ENCODE measurements around the gene DGKI.
"Not testable (repeated sequence)": the region's sequence is repeated elsewhere in the genome, so short reads cannot be mapped to it uniquely, and the experiment has no call there.

The DGKI gene

DNA sequence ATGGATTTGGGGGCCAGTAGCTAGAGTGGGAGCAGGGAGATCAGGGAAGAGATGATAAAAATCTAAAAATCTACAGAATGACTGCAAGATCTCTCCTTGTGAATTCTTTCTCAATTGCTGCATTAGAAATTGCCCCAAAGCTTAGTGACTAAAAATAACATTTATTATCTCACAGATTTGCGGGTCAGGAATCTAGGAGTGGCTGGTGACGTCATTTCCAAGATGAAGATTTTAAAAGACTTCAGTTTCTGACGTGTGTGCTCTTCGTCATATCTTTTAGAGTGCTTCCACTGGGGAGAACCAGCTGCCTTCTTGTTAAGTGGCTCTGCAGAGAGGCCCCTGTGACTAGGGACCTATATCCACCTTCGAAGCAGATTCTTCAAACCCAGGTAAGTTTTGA is 112.6 kb downstream of the DGKI start:
- peak; percentile 67 for DNase-seq (ENCODE audit: low read depth)

- no peak for DNase-seq (ENCODE audit: low read depth)
Observed at GRCh38 chr7:137732168-137732567, 114.6 kb downstream of the DGKI start.

DNA sequence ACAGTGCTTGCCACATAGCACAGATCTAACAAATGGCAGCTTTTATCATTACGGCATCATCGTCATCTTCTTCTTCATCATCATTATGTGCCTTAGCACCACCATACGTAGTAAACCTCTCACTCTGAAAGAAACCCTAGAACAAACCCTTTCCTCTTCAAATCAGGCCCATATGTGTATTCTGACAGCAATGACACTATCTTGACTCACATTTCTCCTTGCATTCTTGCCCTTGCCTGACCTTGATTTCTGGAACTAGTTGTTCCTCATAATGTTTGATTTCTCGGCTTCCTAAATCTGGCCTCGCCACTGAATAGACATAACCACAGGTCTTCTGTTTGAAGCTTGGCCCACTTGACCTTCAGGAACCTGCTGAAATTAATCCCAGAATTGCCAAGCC is 115.3 kb downstream of the DGKI start:
- DNase-seq (ENCODE audit: low read depth), result peak; percentile 67

DNA sequence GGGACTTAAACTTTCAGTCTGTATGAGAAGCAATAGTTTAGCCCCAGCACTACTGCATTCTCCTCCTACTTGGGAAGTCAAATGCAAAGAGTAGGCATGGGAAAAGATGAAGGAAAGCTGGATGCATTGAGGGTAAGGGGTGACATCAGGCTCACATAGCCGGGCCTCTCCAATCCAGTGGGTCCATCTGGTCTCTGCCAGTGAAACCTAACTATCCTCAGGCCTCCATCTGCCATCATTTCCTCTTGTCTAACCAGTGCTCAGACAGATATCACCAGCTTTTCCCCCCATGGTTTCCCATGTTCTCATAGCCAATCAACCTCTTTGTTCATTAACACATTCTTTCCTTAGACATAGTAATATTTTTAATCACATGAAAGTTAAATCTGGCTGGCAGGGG is 118.3 kb downstream of the DGKI start:
- DNase-seq (ENCODE audit: low read depth), result no peak

- DNase-seq (ENCODE audit: low read depth), result no peak
Observed at GRCh38 chr7:137727413-137727812, 119.4 kb downstream of the DGKI start.

DNA sequence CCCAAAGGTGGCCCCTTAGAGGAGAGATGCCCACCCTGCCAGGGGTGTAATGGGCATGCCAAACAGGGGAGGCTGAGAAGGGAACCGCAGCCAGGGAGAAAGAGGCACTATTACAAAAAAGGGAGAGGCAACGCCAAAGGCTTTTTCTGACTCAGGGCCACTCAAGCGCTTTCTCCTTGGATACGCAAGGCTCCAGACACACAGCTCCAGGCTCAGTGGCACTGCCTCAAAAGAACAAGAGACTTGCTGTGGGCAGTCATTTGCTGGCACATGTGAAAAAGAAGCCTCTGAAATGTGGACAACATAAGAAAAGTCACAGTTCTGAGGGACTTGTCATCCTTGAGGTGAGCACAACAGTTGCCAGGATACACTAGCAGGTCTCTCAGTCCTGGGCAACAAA is 128.4 kb downstream of the DGKI start:
- no peak for DNase-seq (ENCODE audit: low read depth)

GRCh38 chr7:137717811-137718271 is 128.9 kb downstream of the DGKI start:
- peak; percentile 11 for DNase-seq (ENCODE audit: low read depth)

DNA sequence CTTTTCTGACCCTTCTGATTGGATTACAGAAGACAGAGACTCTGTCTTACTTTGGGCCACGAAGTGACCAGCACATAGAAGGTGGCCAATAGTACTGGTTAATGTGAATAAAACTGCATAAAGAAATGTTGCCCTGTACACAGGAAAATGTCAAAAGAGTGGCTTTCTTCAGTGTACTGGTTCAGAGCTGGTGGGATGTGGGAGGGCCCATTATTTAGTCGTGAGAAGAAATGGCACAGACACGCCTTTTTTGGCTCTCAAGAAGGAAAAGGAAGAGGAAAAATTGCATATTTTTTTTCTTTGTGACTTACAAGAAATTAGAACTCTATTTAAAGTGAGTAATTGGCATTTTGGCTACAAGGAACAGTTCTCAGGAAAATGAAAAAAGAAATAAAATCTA is 129.7 kb downstream of the DGKI start:
- DNase-seq (ENCODE audit: low read depth), result no peak

- DNase-seq (ENCODE audit: low read depth), result no peak
Observed at GRCh38 chr7:137716061-137716460, 130.7 kb downstream of the DGKI start.

- DNase-seq (ENCODE audit: low read depth), result peak; percentile 20
Observed at GRCh38 chr7:137715533-137715932, 131.2 kb downstream of the DGKI start.

DNA sequence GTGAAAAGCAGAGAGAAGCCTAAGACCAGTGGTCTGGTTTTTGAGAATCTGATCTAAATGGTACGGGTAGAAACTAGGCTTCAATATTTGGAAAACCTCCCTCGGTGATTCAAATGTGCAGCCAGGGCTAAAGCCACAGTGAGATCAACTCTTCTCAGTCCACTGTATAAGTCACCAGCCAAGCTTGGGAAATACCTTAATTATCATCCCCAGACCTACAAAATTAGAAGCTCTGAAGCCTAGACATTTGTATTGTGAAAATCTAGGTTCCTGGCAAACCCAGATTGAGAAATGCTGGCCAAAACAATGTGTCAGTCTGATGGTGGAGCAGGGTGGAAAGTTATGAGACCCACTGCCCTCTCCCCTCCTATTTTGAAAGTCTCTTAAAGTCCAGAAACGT is 131.7 kb downstream of the DGKI start:
- no peak for DNase-seq (ENCODE audit: low read depth)

GRCh38 chr7:137706330-137706729 is 140.4 kb downstream of the DGKI start:
- not testable (repeated sequence) for DNase-seq (ENCODE audit: low read depth)

DNA sequence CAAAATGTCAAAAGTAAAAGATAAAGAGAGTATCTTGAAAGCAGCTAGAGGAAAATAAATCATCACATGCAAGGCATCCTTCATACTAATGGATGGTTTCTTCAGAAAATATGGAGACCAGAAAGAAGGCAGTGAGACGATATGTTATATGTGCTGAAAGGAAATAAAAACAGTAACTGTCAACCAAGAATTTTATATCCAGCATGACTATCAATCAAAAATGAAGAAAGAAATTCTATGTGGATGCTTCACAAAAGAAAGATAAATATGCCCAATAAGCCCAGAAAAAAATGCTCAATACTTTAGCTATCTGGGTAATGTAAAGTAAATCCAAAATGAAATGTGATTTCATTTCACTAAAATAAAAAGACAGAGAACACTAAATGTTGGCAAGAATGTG is 142.1 kb downstream of the DGKI start:
- DNase-seq (ENCODE audit: low read depth), result no peak

DNA sequence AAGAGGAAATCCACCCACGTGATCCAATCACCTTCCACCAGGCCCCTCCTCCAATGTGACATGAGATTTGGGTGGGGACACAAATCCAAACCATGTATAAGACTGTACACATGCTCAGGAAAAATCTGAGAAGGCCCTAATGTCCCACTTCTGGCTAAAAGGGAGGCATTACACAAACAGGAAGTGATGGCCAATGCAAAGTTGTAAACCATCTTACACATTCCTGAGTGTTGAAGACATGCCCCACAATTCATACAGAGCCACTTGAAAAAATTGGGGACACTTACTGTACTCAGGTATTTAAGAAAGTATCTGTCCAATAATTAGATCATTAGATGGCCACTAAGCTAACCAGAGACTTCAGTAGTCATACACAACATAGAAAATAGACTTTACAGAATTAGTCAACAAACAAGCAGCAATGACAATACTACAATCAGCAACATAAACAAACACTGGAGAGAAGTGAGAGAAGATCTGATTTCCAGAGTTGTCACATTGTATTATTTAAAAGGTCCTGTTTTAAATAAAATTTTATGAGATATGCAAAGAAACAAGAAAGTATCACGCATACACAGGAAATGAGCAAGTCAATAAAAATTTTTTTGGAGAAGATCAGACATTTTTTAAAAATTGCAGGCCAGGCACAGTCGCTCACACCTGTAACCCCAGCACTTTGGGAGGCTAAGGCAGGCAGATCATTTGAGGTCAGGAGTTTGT is 143.3 kb downstream of the DGKI start:
- peak; percentile 57 for DNase-seq (ENCODE audit: low read depth)

DNA sequence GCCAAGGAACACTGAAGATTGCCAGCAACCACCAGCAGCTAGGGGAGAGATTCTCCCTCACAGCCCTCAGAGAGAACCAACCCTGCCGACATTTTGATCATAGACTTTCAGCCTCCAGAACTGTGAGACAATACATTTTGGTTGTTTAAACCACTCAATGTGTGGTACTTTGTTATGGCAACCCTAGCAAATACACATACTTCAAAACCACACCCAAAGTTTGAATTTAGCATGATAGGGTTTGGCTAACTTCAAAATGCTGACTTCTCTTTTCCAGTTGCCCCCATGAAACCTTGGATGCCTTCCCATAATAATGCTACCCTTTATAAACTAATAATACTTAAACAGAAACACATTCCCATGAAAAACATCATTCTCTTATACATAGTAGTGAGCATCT is 149.8 kb downstream of the DGKI start:
- no peak for DNase-seq (ENCODE audit: low read depth)

DNA sequence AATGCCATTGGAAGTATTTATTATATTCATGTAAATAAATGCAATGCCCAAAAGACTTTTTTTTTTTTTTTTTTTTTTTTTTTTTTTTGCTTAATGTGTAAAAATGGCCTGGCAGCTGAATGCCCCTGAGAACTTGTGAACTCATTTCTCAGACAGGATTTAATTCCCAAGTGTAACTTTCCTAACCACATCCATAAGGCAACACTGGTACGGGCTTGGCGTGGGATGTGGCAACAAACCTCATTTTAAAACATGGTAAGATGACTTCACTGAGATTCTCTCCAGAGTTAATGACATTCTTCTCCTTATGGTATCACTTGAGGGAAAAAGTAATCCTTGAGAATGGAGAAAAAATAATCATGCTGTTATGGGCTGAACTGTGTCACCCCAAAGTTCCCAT is 150.4 kb downstream of the DGKI start:
- DNase-seq (ENCODE audit: low read depth), result no peak

DNA sequence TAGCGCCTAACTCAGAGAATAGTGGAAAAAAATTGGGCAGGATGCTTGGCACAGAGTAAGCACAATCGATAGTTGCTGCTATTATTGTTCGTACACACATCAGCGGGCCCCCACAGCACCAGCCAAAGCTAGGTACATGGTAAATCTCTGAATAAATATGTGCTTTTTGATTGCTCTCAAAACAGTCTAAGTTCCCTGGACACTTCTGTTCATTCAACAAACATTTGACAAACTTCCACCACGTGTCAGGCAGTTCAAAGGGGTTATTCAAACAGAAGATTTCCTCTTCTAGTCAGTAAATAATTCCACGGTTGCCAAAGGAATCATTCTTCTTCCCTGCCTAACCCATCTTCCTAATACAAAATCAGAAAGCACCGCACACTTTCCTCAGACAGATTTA is 150.8 kb downstream of the DGKI start:
- no peak for DNase-seq (ENCODE audit: low read depth)

- DNase-seq (ENCODE audit: low read depth), result no peak
Observed at GRCh38 chr7:137695494-137695893, 151.3 kb downstream of the DGKI start.

GRCh38 chr7:137694405-137694804 is 152.4 kb downstream of the DGKI start:
- peak; percentile 22 for DNase-seq (ENCODE audit: low read depth)

DNA sequence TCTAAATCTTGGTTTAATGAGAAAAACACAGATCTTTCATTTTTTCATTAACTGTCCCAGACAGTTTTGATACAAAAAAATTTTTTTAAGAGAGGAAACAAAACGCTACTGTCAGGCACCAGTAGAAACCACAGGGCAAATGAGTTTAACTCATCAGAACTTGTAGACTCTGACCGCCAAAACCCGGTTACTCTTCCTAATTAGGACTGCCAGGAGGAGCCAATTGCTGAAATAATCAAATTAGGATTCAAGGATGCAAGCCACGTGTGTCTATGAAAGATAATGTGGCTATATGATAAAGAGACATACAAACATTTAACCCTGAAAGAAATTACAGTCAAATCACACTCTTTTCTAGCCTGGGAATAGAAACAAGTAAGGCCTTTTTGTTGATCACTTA is 154.4 kb downstream of the DGKI start:
- no peak for DNase-seq (ENCODE audit: low read depth)

- no peak for DNase-seq (ENCODE audit: low read depth)
Observed at GRCh38 chr7:137691566-137691965, 155.2 kb downstream of the DGKI start.

DNA sequence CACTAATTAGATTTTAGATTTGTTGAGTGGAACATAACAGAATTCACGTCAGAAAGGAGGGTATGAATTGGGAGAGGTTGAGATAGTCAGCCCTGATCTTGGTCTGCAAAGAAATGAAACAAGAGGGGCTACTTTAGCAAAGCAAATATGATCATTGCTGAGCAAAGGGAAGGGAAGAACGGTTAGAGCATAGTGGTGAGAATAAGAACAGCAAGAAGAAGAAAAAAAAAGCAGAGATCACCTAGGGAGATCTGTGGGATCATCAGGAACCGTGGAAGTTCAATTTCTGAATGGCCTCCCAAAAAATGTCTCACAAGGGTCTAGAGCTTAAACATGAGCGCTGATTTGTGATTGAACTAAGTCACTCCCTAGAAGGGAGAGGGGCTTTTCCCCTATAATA is 156.1 kb downstream of the DGKI start:
- DNase-seq (ENCODE audit: low read depth), result no peak

- no peak for DNase-seq (ENCODE audit: low read depth)
Observed at GRCh38 chr7:137689761-137690160, 157.0 kb downstream of the DGKI start.

- peak; percentile 75 for DNase-seq (ENCODE audit: low read depth)
Observed at GRCh38 chr7:137687556-137688265, 159.1 kb downstream of the DGKI start.

Data from EH (cell line).